SK-N-MC (cell line): ENCODE results near the gene PHPT1.

Experiments
- EZH2 ChIP-seq: fragments of 200-600 bp; sonication (generic); IDR thresholded peaks from one replicate; pipeline ENCODE4 v1.6.1; 2017; ENCODE audit warnings: antibody characterized with exemption
- POLR2AphosphoS5 ChIP-seq: IDR thresholded peaks from 2 replicates; pipeline ENCODE4 v1.6.1; 2012; ENCODE audit warnings: mild to moderate bottlenecking, low read depth, low read length, borderline replicate concordance

GRCh38 chr9:136858844-136859757, 9.9 kb downstream of the PHPT1 start:
- no peak for TF ChIP-seq EZH2
- TF ChIP-seq POLR2AphosphoS5, result no peak
